ENCODE data around the gene NYAP2.

The NYAP2 gene

DNA sequence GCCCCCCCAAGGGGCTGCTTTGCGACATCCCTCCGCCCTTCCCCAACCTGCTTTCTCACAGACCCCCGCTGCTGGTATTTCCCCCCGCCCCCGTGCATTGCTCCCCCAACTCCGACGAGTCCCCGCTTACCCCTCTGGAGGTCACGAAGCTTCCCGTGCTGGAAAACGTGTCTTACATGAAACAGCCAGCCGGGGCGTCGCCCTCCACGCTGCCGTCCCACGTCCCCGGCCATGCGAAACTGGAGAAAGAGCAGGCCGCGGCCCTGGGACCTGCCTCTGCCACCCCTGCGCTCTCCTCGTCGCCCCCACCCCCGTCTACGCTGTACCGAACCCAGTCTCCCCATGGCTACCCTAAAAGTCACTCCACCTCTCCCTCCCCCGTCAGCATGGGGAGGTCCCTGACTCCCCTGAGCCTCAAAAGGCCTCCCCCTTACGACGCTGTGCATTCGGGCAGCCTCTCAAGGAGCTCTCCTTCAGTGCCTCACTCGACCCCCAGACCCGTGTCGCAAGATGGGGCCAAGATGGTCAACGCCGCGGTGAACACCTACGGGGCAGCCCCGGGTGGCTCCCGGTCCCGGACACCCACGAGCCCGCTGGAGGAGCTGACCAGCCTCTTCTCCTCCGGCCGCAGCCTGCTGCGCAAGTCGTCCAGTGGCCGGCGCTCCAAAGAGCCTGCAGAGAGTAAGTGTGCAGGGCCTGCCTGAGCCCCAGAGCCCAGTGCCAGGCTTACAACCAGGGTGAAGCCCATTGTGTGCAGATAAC lies 183.0 kb downstream of the NYAP2 start:
- Histone ChIP-seq H3K4me3 (IDR thresholded peaks at IDR 0.05; ENCODE audit: insufficient read depth, low read depth, low read length) (no peak overlapping the region), H3K27ac (no peak overlapping the region), H4K20me1 (ENCODE audit: insufficient read depth) (no peaks in the 10 kb centered on the region), H3K4me2 (no peak overlapping the region), H3K4me1 (ENCODE audit: low read depth, poor library complexity, severe bottlenecking) (no peaks in the 10 kb centered on the region), H3K27me3 (ENCODE audit: insufficient read depth, low read depth) (no peaks in the 10 kb centered on the region), H3K9ac (no peak overlapping the region), H3K79me2 (ENCODE audit: insufficient read depth, low read depth) (no peaks in the 10 kb centered on the region), H2AFZ (ENCODE audit: low read depth) (no peak overlapping the region), H3K36me3 (ENCODE audit: insufficient read depth) (no peaks in the 10 kb centered on the region)
- TF ChIP-seq, protein P1, sequence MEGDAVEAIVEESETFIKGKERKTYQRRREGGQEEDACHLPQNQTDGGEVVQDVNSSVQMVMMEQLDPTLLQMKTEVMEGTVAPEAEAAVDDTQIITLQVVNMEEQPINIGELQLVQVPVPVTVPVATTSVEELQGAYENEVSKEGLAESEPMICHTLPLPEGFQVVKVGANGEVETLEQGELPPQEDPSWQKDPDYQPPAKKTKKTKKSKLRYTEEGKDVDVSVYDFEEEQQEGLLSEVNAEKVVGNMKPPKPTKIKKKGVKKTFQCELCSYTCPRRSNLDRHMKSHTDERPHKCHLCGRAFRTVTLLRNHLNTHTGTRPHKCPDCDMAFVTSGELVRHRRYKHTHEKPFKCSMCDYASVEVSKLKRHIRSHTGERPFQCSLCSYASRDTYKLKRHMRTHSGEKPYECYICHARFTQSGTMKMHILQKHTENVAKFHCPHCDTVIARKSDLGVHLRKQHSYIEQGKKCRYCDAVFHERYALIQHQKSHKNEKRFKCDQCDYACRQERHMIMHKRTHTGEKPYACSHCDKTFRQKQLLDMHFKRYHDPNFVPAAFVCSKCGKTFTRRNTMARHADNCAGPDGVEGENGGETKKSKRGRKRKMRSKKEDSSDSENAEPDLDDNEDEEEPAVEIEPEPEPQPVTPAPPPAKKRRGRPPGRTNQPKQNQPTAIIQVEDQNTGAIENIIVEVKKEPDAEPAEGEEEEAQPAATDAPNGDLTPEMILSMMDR (conservative IDR thresholded peaks at IDR 0.05; ENCODE audit: low read depth, low read length) = no peak

DNA sequence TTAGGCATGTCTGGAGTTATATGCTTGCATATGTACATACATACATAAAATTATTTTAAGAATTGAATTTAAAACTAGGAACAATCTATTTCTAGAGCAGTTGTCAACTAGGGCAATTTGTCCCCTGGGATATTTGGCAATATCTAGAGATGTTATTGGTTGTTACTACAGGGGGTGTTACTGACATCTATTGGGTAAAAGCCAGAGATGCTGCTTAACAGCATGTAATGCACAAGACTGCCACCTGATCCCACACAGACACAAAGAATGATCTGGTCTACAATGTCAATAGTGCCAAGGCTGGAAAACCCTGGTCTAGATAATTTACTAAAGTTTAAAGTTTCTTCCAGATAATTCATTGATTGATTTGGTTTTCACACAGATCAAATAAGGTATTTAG lies 185.3 kb downstream of the NYAP2 start:
- no peak overlapping the region for H3K9ac ChIP-seq
- no peak overlapping the region for H3K27ac ChIP-seq
- H3K36me3 ChIP-seq (ENCODE audit: insufficient read depth) = no peaks in the 10 kb centered on the region
- no peaks in the 10 kb centered on the region for H3K4me1 ChIP-seq (ENCODE audit: low read depth, poor library complexity, severe bottlenecking)
- no peak overlapping the region for H3K4me2 ChIP-seq
- TF ChIP-seq, protein P1 (conservative IDR thresholded peaks at IDR 0.05; ENCODE audit: low read depth, low read length) = no peak
- H4K20me1 ChIP-seq (ENCODE audit: insufficient read depth) = no peaks in the 10 kb centered on the region
- no peaks in the 10 kb centered on the region for H3K79me2 ChIP-seq (ENCODE audit: insufficient read depth, low read depth)
- no peaks in the 10 kb centered on the region for H3K27me3 ChIP-seq (ENCODE audit: insufficient read depth, low read depth)
- no peak overlapping the region for H3K4me3 ChIP-seq (IDR thresholded peaks at IDR 0.05; ENCODE audit: insufficient read depth, low read depth, low read length)
- H2AFZ ChIP-seq (ENCODE audit: low read depth) = no peak overlapping the region

GRCh38 chr2:225590932-225591331 lies 191.4 kb downstream of the NYAP2 start:
- Histone ChIP-seq H4K20me1 (ENCODE audit: insufficient read depth) (no peaks in the 10 kb centered on the region), H3K36me3 (ENCODE audit: insufficient read depth) (no peaks in the 10 kb centered on the region), H3K4me3 (IDR thresholded peaks at IDR 0.05; ENCODE audit: insufficient read depth, low read depth, low read length) (no peak overlapping the region), H3K27me3 (ENCODE audit: insufficient read depth, low read depth) (no peaks in the 10 kb centered on the region), H3K9ac (no peak overlapping the region), H3K79me2 (ENCODE audit: insufficient read depth, low read depth) (no peaks in the 10 kb centered on the region), H2AFZ (ENCODE audit: low read depth) (no peak overlapping the region), H3K4me1 (ENCODE audit: low read depth, poor library complexity, severe bottlenecking) (no peaks in the 10 kb centered on the region), H3K27ac (no peak overlapping the region), H3K4me2 (no peak overlapping the region)
- TF ChIP-seq, protein P1 (conservative IDR thresholded peaks at IDR 0.05; ENCODE audit: low read depth, low read length) = no peak

DNA sequence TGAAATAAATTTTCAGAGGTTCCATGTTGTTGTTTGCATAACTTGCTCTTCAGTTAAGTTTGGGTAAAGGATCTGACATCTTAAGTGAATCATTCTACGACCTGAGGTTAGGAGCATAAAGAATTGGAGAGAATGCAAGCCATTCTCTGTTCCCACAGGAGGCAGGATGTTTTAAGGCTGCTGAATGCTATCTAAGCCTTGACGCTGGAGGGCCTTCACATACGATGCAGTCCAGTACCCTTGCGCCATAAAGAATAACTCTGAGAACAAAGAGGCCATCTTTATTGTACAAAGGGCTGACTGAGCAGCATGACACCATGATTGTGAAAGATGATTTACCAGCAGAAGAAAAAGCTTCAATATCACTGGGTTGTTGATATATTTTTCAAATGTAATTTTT lies 198.4 kb downstream of the NYAP2 start:
- Histone ChIP-seq H4K20me1 (ENCODE audit: insufficient read depth) (no peaks in the 10 kb centered on the region), H3K4me2 (no peak overlapping the region), H3K27me3 (ENCODE audit: insufficient read depth, low read depth) (no peaks in the 10 kb centered on the region), H3K79me2 (ENCODE audit: insufficient read depth, low read depth) (no peaks in the 10 kb centered on the region), H3K4me3 (IDR thresholded peaks at IDR 0.05; ENCODE audit: insufficient read depth, low read depth, low read length) (no peak overlapping the region), H3K9ac (no peak overlapping the region), H2AFZ (ENCODE audit: low read depth) (no peak overlapping the region), H3K4me1 (ENCODE audit: low read depth, poor library complexity, severe bottlenecking) (peaks cover 24% of the 10 kb centered on the region), H3K36me3 (ENCODE audit: insufficient read depth) (no peaks in the 10 kb centered on the region), H3K27ac (no peak overlapping the region)
- TF ChIP-seq, protein P1 (conservative IDR thresholded peaks at IDR 0.05; ENCODE audit: low read depth, low read length) = no peak

Measured in KMS-11 (cell line).